Measurements from ENCODE around the gene FAM234A. TPM values are rescaled to one million over a fixed set of nuclear protein-coding genes. Genes with fewer than 3 reads are reported as not detected.

Gene FAM234A
- polyA plus RNA-seq, 1 donor from 2014 or later: 31.5 TPM

DNA sequence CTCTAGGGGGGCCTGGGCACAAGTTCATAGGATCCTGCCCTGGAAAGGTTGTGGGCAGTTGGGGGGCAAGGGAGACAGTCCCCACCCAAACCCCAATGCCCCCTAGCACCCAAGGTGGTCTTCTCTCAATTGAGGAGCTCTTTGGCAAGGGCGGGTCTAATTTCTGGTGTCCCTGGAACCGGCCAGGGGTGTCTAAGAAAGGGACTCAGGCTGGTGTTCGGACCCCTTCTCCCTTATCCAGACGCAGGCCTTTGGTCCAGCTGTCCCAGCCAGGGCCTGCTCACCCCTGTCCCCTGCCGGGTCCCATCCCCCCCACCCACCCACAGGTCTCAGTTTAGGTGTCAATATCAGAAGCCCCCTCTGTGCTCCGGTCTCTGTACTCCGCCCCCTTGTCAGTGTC lies 44.9 kb downstream of the FAM234A start:
- peaks cover 0 to 3% (median 0%) of the 10 kb centered on the region in 3 donors for H3K4me1 Mint-ChIP-seq
- no peak overlapping the region for H3K27ac Mint-ChIP-seq
- no peaks in the 10 kb centered on the region for H3K36me3 Mint-ChIP-seq
- H3K27me3 Mint-ChIP-seq: peaks cover 31% of the 10 kb centered on the region
- H3K9me3 Mint-ChIP-seq: no peaks in the 10 kb centered on the region
- H3K4me3 Mint-ChIP-seq: peak overlapping the region in 1 of 4 donors; percentile 21

DNA sequence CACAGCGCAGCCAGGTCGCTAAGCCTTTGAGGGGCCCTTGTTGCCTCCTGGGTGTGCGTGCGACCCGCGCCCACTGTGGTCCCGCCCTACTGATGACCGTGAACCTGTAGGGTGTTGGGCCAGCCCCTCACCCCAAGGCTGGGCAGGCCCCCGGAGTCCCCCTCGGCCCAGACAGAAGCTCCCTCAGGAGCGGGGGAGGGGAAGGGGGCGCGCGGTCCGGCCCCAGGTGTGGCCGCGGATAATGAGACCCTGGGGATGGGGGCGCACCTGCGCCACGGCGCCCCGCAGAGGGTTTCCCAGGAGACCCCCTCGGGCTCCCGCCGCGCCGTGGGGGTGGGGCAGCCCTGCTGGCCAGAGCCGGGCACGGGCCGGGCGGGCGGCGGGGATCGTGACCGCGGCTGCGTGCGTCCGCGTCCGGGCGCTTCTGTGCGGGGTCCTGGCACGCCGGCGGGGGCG lies 45.4 kb downstream of the FAM234A start:
- Mint-ChIP-seq H3K36me3 (no peaks in the 10 kb centered on the region), H3K27ac (no peak overlapping the region), H3K27me3 (peaks cover 30% of the 10 kb centered on the region), H3K4me3 (no peak overlapping the region), H3K9me3 (no peaks in the 10 kb centered on the region), H3K4me1 (peaks cover 0 to 3% (median 0%) of the 10 kb centered on the region in 3 donors)

DNA sequence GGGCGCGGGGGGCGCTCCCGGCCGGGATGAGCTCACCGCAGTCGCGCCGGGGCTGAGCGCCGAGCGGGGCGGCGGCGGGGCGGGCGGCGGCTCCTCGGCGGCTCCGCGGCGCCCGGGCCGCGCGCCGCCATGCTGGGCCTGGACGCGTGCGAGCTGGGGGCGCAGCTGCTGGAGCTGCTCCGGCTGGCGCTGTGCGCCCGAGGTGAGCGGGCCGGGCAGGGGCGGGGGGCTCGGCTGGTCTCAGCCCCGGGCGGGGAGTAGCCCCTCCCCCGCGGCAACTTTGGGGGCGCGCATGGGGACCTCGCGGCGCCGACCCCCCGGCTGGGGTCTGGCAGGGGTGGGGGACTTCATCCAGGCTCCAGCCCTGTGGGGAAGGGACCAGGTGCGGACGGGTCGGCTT lies 45.9 kb downstream of the FAM234A start, which contains the start of gene ARHGDIG:
Gene ARHGDIG (plus strand): TSS at position 40 of the 400 bp plus-strand sequence. CDS start 90 bp downstream, at position 130.
- peaks cover 0 to 3% (median 0%) of the 10 kb centered on the region in 3 donors for H3K4me1 Mint-ChIP-seq
- H3K4me3 Mint-ChIP-seq: no peak within 1 kb of the TSS
- no peak within 1 kb of the TSS for H3K27ac Mint-ChIP-seq

DNA sequence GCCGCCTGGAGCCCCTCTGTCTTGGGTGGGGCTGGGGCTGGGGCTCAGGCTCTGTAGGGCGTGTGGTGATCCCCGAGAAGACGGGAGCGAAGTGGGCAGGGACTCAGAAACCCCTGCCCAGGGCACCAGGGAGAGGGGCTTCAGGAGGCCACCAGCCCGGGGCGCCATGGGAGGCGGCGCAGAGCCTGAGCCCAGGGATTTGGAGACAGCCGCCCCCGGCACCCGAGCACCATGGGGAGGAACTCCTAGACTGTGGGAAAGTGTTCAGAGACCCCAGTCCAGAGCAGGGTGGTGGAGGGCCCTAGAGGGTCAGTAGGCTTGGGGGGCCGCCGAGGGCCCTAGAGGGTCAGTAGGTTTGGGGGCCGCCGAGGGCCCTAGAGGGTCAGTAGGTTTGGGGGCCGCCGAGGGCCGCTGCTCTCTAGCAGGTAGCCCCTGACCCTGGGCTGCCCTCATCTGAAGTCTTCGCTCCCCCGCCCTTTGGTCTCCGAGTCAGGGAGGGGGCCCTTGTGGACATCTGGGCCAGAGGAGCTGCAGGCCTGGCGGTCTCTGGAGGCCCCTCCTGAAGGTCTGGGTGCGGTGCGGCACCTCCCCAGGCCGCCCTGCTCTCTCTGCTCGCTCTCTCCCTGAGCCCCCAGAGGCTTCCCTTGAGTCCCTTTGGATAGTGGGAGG lies 46.5 kb downstream of the FAM234A start:
- Mint-ChIP-seq H3K27me3 (peaks cover 27% of the 10 kb centered on the region), H3K4me3 (no peak overlapping the region), H3K36me3 (no peaks in the 10 kb centered on the region), H3K4me1 (peaks cover 0 to 3% (median 0%) of the 10 kb centered on the region in 3 donors), H3K9me3 (no peaks in the 10 kb centered on the region), H3K27ac (no peak overlapping the region)

More for the DNA sequence above, 45.9 kb downstream of the FAM234A start, which contains the start of gene ARHGDIG:
- Mint-ChIP-seq H3K36me3 (no peaks in the 10 kb centered on the region), H3K27me3 (peaks cover 28% of the 10 kb centered on the region), H3K9me3 (no peaks in the 10 kb centered on the region)

DNA sequence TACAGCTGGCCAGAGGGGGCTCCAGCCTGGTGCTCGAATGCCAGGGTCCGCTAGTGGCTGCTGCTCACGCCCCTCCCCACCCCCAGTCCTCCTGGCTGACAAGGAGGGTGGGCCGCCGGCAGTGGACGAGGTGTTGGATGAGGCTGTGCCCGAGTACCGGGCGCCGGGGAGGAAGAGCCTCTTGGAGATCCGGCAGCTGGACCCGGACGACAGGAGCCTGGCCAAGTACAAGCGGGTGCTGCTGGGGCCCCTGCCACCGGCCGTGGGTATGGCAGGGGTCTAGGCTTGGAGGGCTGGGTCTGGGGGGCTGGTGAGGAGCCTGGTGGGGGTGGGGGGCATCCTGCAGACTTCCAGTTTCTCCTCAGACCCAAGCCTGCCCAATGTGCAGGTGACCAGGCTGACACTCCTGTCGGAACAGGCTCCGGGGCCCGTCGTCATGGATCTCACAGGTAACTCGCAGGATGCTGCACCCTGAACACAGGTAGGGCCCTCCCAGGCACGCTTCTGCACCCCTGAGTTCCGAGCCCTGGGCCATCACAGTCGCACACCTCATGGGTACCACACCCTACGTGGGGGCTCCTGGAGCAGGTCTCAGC lies 47.1 kb downstream of the FAM234A start:
- H3K9me3 Mint-ChIP-seq: no peaks in the 10 kb centered on the region
- no peak overlapping the region for H3K4me3 Mint-ChIP-seq
- H3K36me3 Mint-ChIP-seq: peaks cover 4% of the 10 kb centered on the region
- no peak overlapping the region for H3K27ac Mint-ChIP-seq
- peaks cover 0 to 2% (median 0%) of the 10 kb centered on the region in 3 donors for H3K4me1 Mint-ChIP-seq
- H3K27me3 Mint-ChIP-seq: peaks cover 22% of the 10 kb centered on the region

DNA sequence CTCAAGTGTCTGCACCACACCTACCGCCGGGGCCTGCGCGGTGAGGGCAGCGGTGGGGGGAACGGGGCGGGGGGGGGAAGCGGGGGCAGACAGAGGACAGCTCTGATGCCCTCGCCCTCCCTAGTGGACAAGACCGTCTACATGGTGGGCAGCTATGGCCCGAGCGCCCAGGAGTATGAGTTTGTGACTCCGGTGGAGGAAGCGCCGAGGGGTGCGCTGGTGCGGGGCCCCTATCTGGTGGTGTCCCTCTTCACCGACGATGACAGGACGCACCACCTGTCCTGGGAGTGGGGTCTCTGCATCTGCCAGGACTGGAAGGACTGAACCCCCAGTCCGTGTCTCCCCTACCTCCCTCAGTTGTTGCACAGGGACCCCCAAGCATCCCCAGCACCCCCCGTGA lies 47.9 kb downstream of the FAM234A start:
- H3K27me3 Mint-ChIP-seq: peaks cover 17% of the 10 kb centered on the region
- H3K4me1 Mint-ChIP-seq: peaks cover 0 to 2% (median 0%) of the 10 kb centered on the region in 3 donors
- no peak overlapping the region for H3K4me3 Mint-ChIP-seq
- peaks cover 5% of the 10 kb centered on the region for H3K36me3 Mint-ChIP-seq
- no peaks in the 10 kb centered on the region for H3K9me3 Mint-ChIP-seq
- no peak overlapping the region for H3K27ac Mint-ChIP-seq

DNA sequence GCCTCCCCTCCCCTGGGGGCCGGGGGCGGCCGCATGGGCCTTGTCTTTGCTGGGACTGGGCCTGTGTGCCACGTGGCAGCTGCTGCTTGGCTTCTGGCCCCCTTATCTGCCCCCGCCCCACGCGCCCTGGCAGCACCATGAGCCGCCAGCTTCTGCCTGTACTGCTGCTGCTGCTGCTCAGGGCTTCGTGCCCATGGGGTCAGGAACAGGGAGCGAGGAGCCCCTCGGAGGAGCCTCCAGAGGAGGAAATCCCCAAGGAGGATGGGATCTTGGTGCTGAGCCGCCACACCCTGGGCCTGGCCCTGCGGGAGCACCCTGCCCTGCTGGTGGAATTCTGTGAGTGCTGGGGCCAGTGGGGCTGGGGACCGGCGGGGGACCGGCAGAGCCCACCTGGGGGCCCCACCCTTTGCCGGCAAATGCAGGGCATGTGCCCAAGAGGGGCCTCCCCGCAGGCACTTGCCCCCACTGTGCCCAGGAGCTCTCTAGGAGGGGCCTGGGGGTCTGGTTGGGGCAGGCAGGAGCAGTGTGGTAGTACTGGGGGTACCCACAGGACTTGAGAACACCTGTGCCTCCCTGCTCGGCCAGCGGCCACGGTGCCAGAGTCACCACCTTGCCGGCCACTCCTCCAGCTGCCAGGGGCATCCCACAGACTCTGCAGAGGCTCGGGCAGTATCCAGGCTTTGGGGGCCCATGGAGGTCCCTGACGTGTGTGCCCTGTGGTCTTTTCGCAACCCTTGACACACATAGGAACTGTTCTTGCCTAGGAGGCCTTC lies 48.6 kb downstream of the FAM234A start, which contains the start of gene PDIA2:
Gene PDIA2 (plus strand): TSS at position 132 of the 773 bp plus-strand sequence. CDS start 6 bp downstream, at position 138.
- H3K36me3 Mint-ChIP-seq: peaks cover 8% of the 10 kb centered on the region
- peaks cover 16% of the 10 kb centered on the region for H3K27me3 Mint-ChIP-seq
- peaks cover 0 to 2% (median 0%) of the 10 kb centered on the region in 3 donors for H3K4me1 Mint-ChIP-seq
- H3K4me3 Mint-ChIP-seq: no peak within 1 kb of the TSS
- no peaks in the 10 kb centered on the region for H3K9me3 Mint-ChIP-seq
- H3K27ac Mint-ChIP-seq: no peak within 1 kb of the TSS

DNA sequence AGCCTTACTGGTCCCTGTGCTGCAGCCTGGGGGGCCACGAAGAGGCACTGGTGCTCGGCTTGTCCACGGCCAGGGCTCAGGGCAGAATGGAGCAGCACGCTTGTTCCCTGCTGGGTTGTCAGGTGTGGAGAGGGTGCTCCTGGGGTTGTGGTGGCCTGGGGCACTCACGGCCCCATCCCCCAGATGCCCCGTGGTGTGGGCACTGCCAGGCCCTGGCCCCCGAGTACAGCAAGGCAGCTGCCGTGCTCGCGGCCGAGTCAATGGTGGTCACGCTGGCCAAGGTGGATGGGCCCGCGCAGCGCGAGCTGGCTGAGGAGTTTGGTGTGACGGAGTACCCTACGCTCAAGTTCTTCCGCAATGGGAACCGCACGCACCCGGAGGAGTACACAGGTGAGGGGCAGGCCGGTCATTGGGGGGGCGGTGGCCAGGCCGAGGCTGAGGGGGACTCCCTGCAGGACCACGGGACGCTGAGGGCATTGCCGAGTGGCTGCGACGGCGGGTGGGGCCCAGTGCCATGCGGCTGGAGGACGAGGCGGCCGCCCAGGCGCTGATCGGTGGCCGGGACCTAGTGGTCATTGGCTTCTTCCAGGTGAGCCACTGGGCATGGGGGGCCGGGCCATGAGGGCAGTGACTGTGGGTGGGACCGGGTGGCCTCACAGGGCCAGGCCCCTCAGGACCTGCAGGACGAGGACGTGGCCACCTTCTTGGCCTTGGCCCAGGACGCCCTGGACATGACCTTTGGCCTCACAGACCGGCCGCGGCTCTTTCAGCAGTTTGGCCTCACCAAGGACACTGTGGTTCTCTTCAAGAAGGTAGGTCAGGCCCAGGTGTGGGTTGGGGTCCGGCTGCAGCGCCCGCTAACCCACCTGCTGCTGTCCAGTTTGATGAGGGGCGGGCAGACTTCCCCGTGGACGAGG lies 49.8 kb downstream of the FAM234A start:
- H3K4me1 Mint-ChIP-seq: no peaks in the 10 kb centered on the region
- H3K27ac Mint-ChIP-seq: no peak overlapping the region
- peaks cover 8% of the 10 kb centered on the region for H3K36me3 Mint-ChIP-seq
- peaks cover 8% of the 10 kb centered on the region for H3K27me3 Mint-ChIP-seq
- H3K4me3 Mint-ChIP-seq: no peak overlapping the region
- H3K9me3 Mint-ChIP-seq: no peaks in the 10 kb centered on the region

DNA sequence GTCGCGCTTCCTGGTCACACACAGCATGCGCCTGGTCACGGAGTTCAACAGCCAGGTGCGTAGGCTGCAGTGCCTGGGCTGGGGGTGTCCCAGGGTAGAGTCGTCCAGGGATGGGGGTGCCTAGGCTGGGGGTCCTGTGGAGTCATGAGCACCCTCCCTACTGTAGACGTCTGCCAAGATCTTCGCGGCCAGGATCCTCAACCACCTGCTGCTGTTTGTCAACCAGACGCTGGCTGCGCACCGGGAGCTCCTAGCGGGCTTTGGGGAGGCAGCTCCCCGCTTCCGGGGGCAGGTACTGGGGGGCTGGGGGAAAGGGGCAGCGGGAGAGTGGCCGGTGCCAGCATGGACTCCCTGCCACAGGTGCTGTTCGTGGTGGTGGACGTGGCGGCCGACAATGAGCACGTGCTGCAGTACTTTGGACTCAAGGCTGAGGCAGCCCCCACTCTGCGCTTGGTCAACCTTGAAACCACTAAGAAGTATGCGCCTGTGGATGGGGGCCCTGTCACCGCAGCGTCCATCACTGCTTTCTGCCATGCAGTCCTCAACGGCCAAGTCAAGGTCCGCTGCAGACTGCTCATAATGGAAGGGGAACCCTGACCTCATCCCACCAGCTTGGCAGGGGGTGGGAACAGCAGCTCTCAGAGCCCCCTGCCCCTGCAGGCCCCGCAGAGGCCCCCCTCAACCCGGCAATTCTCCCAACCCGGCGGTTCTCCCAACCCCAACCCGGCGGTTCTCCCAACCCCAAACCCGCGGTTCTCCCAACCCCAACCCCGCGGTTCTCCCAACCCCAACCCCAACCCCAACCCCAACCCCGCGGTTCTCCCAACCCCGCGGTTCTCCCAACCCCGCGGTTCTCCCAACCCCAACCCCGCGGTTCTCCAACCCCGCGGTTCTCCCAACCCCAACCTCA lies 50.8 kb downstream of the FAM234A start:
- Mint-ChIP-seq H3K27me3 (peaks cover 8% of the 10 kb centered on the region), H3K36me3 (peaks cover 8% of the 10 kb centered on the region), H3K4me1 (no peaks in the 10 kb centered on the region), H3K9me3 (no peaks in the 10 kb centered on the region), H3K4me3 (no peak overlapping the region), H3K27ac (no peak overlapping the region)

DNA sequence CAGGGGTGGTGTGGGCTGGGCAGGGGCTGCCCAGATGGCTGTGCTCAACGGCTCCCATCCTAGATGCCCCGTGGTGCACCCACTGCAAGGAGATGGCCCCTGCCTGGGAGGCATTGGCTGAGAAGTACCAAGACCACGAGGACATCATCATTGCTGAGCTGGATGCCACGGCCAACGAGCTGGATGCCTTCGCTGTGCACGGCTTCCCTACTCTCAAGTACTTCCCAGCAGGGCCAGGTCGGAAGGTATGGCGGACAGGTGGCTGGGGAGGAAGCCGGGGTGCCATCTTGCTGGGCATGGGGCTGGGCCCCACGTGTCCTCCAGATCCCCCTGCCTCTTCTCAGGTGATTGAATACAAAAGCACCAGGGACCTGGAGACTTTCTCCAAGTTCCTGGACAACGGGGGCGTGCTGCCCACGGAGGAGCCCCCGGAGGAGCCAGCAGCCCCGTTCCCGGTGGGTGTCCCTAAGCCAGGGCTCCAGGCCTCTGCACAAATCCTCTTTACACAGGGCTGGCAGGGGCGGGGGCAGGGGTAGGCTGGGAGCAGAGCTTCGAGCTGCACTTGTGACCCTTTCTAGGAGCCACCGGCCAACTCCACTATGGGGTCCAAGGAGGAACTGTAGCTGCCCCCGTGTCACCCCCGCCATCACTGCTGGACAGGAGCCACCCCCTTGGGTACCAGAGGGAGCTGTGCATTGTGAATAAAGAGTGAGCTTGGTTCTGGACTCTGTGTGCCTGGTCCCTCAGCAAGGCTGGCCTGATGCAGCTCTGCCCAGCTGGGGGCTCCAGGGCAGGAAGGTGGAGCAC lies 52.1 kb downstream of the FAM234A start:
- Mint-ChIP-seq H3K36me3 (peaks cover 8% of the 10 kb centered on the region), H3K27me3 (peaks cover 6% of the 10 kb centered on the region), H3K4me1 (no peaks in the 10 kb centered on the region), H3K9me3 (no peaks in the 10 kb centered on the region), H3K4me3 (no peak overlapping the region), H3K27ac (no peak overlapping the region)

DNA sequence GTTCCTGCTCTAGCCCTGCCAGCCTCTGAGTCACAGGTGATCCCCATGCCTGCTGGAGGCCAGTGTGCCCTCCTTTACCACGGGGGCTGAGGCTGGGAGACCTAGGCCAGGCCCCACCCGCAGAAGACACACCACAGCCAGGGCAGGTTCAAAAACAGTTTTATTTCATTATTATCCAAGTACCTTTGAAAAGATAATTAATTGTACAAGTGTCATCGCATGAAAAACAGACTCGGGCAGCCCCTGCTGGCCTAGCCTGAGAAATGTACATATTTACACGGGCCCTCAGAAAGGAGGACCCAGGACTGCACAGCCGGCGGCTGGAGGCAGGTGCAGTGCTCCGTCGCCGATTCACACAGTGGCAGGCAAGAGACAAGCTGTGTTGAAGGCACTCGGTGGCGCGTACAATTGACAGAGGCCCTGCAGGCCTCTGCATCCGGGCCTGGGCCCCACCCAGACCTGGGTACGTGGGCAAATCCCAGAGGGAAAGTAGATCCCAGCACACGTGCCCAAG lies 52.7 kb downstream of the FAM234A start:
- H3K27ac Mint-ChIP-seq: no peak overlapping the region
- no peaks in the 10 kb centered on the region for H3K9me3 Mint-ChIP-seq
- H3K4me1 Mint-ChIP-seq: no peaks in the 10 kb centered on the region
- peaks cover 8% of the 10 kb centered on the region for H3K36me3 Mint-ChIP-seq
- H3K27me3 Mint-ChIP-seq: peaks cover 2% of the 10 kb centered on the region
- no peak overlapping the region for H3K4me3 Mint-ChIP-seq

DNA sequence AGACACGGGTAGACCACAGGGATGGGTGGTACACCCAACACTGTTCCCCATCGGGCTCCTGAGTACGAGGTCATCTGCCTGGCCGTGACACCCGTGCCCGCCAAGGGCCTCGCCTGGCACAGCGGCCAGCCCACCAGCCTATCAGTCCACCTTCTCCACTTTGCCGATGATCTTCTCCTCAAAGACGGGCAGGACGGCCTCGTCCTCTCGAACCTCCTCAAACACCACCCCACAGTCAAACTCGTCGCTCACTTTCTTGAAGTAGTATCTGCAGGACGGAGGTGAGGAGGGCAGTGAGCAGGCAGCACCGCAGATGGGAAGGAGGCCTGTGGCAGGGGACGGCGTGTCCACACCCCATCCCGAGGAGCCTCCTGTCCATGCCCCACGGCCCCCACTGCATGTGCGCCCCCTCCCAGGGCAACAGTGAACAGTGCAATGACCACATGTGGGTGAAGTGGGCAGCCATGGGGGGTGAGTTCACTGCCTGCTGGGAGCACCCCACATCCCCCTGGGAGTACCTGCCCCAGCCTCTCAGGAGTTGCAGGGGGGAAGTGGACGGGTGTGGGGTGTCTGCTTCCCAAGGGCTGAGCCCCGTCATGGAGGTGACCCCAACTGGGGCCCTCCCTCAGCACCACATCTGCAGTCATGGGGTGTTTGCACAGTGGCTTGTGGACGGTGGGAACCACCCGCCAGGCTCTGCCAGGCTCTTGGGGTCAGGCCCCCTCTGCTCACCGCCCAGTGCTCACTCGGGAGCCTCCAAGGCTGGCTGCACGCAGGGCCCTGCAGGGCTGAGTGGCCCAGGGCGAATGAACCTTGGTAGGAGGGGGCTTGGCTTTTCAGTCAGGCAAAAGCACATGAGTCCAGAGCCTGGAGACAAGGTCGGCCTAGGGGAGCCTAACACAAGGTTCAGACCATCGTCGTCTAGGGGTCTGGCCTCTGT lies 53.6 kb downstream of the FAM234A start:
- no peaks in the 10 kb centered on the region for H3K9me3 Mint-ChIP-seq
- H3K4me3 Mint-ChIP-seq: peak overlapping the region in 1 of 4 donors; percentile 17
- no peaks in the 10 kb centered on the region for H3K4me1 Mint-ChIP-seq
- H3K27me3 Mint-ChIP-seq: no peaks in the 10 kb centered on the region
- H3K27ac Mint-ChIP-seq: no peak overlapping the region
- H3K36me3 Mint-ChIP-seq: peaks cover 8% of the 10 kb centered on the region

All from IgD-negative memory B cell (primary cell).